Measurements from ENCODE around the gene HIVEP3.

- TF ChIP-seq CTCF (IDR thresholded peaks at IDR 0.05) (no peak), POLR2A (IDR thresholded peaks at IDR 0.05) (no peak)
Observed at GRCh38 chr1:41564741-41565475, 353.8 kb downstream of the HIVEP3 start.

Measured in body of pancreas (tissue), 4 donors.